HS-5 (cell line): ENCODE results near the gene M1AP.

ENCODE experiments used
- DNase-seq: peaks from one replicate; pipeline ENCODE4 v3.0.0-alpha.2; 2012; ENCODE audit warnings: low read depth

M1AP gene

GRCh38 chr2:74648009-74648443 is at the start of gene M1AP:
Gene M1AP (minus strand): TSS chr2:74648330. CDS start chr2:74640275, 8,055 bp downstream.
- DNase-seq: no peak

- DNase-seq: peak; percentile 66
Observed at GRCh38 chr2:74696829-74697228, 48.7 kb upstream of the M1AP start.

DNA sequence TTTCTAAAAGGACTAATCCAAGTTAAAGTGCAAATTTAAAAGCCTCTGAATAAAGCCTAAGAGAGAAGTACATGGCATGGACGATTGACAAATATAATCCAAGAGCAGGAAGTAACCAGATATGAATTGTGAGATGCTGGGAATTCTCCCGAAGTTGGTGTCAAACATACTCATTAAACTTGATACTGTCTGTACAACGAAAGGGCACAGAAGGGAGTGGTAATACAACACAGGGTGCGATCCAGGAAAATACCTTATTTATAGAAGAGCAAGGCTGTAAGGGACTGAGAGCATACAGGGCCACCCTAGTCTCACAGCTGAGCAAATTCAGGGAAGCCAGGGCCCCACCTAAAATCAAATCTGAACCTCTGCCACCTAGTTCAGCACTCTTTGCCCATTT is 47.5 kb upstream of the M1AP start:
- no peak for DNase-seq

GRCh38 chr2:74694281-74694680 is 46.2 kb upstream of the M1AP start:
- DNase-seq: no peak

GRCh38 chr2:74693668-74694067 is 45.5 kb upstream of the M1AP start:
- no peak for DNase-seq

DNA sequence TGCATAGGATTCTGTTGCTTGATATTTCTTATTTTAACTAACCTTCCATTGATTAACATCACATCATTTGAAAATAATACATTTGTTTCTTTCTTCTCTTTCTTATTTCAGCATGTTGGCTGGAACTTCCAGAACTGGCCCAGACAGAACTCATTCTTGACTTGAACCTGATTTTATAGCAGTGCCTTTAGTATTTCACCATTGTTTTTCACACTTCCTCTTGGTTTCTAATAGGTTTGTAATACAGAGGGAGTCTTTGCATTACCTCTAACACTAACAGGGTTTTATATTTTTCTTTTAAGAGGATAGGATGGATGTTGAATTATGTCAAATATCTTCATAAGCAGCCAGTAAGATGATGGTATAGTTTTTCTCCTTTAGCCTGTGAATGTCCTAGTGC is 45.1 kb upstream of the M1AP start:
- DNase-seq: no peak

GRCh38 chr2:74691929-74692328 is 43.8 kb upstream of the M1AP start:
- no peak for DNase-seq

GRCh38 chr2:74690571-74690970 is 42.4 kb upstream of the M1AP start:
- DNase-seq: peak; percentile 10

DNA sequence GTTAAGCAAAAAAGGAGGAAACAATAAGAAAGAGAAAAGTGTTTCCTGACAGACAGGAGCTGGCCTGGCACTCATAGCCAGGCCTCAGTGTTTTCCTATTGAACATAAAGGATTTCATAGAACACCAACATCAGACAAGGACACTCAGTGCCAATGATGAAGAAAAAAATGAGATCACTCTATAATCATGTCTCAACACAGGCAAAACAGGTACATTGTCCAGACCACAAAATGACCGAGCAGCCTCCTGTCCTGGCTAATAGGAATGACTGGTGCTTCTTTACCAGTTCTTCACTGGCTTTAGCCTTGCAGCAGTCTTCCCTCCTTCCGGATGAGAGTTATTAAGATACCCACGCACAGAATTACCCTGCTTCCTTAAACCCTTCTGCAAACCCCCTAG is 41.5 kb upstream of the M1AP start:
- DNase-seq: no peak

DNA sequence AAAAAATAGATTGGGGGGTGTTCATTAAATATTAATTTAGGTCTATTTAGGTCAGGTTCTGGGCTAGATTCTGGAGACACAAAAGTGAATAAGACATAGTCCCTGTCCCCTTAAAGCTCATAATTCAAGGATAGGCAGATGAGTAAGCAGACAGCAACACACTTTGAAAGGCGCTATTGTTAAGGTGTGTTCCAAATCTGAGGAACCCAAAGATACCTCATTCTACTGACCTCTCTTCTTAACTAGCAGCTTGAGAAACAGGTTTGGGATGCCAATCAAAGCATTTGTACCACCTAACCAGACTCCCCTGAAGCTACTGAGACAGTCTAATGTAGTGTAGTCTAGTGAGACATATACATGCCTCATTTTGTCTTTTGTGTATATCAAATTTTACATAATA is 40.8 kb upstream of the M1AP start:
- no peak for DNase-seq

- no peak for DNase-seq
Observed at GRCh38 chr2:74685408-74685807, 37.3 kb upstream of the M1AP start.

- DNase-seq: no peak
Observed at GRCh38 chr2:74682501-74682900, 34.4 kb upstream of the M1AP start.

- DNase-seq: no peak
Observed at GRCh38 chr2:74679615-74680014, 31.5 kb upstream of the M1AP start.

DNA sequence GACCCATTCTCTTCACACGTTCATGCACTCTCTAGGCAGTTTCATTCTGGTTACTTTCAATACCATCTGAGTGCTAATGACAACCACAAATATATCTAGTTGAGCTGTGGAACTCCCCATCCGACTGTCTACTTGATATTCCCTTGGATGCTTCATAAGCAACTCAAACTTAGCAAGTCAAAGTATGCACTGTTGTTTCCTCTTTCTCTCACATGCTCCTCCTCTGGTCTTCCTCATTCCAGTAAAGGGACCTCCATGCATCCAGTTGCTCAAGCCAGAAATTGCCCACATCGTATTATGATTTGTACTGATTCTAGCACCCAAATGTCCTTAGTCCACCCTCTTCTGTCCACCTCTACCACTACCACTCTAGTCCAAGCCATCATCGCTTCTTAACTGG is 28.2 kb upstream of the M1AP start:
- DNase-seq: no peak

GRCh38 chr2:74675090-74675489 is 27.0 kb upstream of the M1AP start:
- DNase-seq: no peak

GRCh38 chr2:74673826-74674528 is 25.8 kb upstream of the M1AP start:
- no peak for DNase-seq

GRCh38 chr2:74671479-74671878 is 23.3 kb upstream of the M1AP start:
- no peak for DNase-seq

DNA sequence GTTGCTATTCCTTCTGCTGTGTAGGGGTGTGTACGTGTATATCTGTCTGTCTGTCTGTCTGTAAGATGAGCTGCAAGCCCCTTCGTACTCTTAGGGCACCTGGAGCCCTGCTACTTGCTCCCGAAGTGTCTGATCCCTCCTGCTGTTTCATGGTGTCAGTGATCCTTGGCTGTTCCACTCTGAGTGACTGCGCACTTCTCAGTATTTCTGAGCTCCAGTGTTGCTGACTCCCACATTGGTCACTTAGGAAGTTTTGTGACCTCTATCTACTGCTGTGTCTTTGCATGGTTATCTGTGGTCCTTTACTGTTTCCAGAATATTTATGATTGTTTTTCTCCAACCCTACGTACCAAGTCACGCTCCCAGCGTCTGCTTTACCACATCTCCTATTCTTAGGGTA is 22.1 kb upstream of the M1AP start:
- DNase-seq: no peak

- no peak for DNase-seq
Observed at GRCh38 chr2:74668087-74668486, 20.0 kb upstream of the M1AP start.

GRCh38 chr2:74659462-74659861 is 11.3 kb upstream of the M1AP start:
- no peak for DNase-seq

- peak; percentile 74 for DNase-seq
Observed at GRCh38 chr2:74658516-74658915, 10.4 kb upstream of the M1AP start.

DNA sequence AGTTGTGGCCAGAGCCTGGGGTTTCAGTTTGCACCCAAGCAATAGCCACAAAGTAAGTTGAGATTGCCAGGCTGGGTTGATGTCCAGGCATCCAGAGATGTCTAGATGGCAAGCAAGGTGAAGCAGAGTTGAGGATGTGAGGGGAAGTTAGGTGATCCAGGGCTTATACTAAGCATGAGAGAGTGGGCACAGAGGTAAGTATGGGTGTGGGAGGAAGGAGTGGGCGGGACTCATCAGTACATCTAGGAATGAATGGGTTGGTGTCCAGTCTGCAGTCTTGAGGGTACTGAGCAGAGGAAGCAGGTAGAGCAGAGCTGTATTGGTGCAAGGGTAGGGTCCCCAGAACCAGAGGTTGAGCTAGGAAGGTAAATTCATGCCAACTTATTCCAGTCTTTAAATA is 7.4 kb upstream of the M1AP start:
- DNase-seq: no peak

DNA sequence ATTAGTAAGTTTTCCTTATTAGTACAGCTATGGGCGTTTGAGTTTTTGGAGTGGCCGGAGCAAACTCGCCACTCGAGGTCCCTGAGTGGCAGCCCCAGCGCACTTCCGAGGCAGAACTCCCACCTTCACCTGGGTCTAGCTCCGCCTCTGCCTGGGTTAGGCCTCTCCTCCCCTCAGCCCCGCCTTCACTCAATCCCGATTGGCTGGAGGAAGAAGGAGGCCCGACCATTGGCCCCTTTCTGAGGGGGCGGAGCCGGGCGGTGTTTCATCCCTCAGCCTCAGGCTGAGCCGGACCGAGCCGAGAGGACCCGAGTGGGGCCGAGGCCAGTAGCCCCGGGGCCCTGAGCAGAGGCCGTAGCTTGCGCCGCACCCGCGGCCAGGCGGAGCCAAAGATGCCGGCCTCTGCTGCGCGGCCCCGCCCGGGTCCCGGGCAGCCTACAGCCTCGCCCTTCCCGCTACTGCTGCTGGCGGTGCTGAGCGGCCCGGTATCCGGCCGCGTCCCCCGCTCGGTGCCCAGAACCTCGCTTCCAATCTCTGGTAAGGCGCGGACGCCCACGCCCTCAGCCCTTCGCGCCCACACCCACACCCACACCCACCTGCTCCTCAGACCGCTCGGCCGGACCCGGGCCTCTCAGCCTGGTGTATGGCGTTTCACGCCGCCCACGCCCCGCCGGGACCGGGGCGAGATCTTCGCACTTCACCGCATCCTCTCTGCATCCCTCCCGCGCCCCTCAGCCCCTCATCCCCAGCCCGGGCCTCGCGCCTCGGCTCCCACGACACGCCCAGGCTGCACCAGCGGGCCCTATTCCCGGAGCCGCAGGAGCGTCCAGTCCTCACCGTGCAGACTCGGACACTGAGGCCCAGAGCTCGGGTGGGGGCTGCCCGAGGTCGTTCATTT is 6.1 kb upstream of the M1AP start, which contains the start of gene SEMA4F:
Gene SEMA4F, plus strand, starts transcription at position 263 of the 898 bp plus-strand sequence. Its CDS starts 130 bp downstream, at position 393.
- peak; percentile 83 for DNase-seq
